SH-SY5Y (cell line): ENCODE measurements around the gene ZBTB8A.

Experiments
- GATA2 ChIP-seq: IDR thresholded peaks from 2 replicates; pipeline ENCODE4 v1.6.1; 2011; ENCODE audit warnings: mild to moderate bottlenecking, low read depth, low read length
- GATA3 ChIP-seq: IDR thresholded peaks from 2 replicates; pipeline ENCODE4 v1.6.1; 2011; ENCODE audit warnings: low read depth, mild to moderate bottlenecking, low read length, moderate library complexity

The ZBTB8A gene

DNA sequence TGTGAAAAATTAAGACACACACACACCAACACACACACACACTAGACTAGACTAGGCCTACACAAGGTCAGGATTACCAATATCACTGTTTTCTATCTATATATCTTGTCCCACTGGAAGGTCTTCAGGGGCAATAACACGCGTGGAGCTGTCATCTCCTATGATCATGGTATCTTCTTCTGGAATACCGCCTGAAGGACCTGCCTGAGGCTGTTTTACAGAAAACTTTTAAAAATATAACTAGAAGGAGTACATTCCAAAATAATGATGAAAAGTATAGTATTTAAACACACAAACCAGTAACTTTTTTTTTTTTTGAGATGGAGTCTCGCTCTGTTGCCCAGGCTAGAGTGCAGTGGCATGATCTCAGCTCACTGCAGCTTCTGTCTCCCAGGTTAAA lies 20.3 kb upstream of the ZBTB8A start:
- TF ChIP-seq GATA3, result no peak
- TF ChIP-seq GATA2, result no peak

DNA sequence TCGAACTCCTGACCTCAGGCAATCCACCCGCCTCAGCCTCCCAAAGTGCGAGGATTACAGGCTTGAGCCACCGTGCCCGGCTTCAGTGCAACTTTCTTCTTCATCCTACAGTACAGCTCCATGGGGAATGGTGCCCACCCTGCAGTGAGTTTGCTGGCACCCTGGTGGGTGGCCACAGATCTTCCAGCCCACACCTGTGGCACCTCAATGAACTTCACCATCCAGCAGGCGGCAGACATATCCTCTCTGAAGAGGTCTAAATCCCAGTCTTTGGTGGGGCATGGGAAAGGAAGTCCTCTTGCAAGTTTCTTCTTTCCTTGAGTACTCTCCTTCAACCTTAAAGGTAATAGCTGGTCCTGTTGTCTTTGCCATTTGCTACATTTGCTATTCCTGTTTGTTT lies 18.1 kb upstream of the ZBTB8A start:
- TF ChIP-seq GATA3 (no peak), GATA2 (no peak)

DNA sequence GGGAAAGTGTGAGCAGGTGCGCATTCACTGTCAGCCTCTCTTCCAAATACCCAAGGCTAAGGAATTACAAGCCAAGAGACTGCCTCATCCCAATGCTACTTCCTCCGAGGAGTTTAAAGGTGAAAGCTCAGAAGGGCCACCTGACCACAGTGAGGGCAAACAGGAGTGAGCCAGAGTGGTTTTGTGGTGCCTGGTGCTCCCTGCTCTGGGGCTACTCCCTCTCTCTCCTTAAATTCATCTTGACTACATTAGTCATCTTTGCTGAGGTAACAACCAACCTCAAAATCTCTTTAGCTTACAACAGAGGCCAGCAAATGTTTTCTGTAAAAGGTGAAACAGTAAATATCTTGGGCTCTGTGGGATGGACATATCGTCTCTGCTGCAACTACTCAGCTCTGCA lies 14.2 kb upstream of the ZBTB8A start:
- no peak for TF ChIP-seq GATA3

DNA sequence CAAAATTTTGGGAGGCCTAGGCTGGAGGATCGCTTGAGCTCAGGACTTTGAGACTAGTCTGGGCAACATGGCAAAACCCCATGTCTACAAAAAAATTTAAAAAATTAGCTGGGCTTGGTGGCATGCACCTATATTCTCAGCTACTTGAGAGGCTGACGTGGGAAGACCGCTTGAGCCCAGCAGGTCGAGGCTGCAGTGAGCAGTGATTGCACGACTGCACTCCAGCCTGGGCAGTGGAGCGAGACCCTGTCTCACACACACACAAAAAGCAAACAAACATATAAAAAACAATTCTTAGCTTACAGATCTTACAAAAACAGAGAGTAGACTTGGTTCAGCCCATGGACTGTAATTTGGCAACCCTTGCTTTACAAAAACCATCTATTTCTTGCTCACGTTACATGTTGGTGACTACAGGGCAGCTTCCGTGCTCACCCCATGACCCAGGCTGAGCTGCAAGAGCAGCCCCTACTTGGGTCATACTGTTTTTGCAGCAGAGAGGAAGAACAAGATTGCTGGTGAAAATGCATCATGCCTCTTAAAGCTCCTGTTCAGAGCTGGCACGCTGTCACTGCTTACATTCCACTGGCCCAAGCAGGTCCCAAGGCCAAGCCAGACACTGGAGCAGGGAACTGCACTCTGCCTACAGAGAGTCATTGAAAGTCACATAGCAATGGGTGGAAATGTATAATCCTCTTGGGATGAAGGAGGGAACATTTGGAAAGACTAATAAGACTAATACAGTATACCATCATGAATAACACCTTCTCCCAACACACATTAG lies 13.4 kb upstream of the ZBTB8A start:
- no peak for TF ChIP-seq GATA3
- no peak for TF ChIP-seq GATA2

DNA sequence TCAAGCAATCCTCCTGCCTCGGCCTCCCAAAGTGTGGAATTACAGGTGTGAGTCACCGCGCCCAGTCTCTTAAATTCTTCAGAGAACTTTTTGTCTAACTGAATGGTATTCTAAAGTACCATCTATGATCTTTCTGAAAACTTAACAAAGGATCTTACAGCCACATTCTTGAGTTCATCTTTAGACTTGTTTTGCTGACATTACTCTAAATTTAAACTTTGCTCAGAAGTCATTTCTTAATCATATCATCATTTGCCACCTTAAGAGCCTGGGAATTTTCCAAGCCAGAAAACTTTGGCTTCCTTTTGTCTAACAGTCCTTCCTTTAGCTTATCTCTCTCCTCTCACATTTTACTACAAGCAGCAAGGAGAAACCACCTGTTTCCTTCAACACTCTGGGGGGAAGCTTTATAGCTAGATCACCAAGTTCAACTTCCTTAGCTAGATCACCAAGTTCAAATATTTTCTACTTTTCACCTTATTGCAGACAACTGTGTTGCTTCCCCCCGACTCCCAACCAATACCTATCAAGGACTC lies 5.4 kb upstream of the ZBTB8A start:
- no peak for TF ChIP-seq GATA2
- TF ChIP-seq GATA3, result no peak

DNA sequence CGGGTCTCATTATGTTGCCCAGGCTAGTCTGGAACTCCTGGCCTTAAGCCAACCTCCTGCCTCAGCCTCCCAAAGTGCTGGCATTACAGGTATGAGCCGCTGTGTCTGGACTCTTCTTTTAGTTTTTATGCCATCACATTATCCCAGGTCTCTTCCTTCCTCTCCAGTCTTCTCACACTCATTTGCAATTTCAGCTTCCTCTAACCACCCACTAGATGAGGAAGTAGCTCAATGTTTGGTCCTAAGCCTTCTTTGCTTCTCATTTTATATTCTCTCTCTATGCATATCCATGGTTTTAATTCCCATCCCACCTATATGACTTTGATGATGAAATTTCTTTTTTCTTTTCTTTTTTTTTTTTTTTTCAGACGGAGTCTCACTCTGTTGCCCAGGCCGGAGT lies 3.1 kb upstream of the ZBTB8A start:
- TF ChIP-seq GATA3 (no peak), GATA2 (no peak)

DNA sequence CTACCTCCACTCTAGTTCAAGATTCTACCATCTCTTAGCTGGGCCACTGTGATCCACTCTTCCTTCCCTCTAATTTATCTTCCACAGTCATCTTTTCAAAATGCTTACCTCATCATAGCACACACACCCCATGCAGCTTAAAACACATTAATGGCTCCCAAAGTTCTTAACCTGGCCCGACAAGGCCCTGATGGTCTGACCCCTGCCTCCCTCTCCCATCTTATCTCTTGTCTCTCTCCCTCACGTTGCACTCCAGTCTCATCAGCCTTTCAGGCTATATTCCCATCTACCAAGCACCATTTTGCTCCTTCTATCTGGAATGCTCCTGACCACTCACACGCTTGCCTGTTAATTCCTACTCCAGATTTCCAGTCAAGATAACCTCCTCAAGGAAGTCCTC lies 2.5 kb upstream of the ZBTB8A start:
- TF ChIP-seq GATA3, result no peak
- TF ChIP-seq GATA2, result no peak

DNA sequence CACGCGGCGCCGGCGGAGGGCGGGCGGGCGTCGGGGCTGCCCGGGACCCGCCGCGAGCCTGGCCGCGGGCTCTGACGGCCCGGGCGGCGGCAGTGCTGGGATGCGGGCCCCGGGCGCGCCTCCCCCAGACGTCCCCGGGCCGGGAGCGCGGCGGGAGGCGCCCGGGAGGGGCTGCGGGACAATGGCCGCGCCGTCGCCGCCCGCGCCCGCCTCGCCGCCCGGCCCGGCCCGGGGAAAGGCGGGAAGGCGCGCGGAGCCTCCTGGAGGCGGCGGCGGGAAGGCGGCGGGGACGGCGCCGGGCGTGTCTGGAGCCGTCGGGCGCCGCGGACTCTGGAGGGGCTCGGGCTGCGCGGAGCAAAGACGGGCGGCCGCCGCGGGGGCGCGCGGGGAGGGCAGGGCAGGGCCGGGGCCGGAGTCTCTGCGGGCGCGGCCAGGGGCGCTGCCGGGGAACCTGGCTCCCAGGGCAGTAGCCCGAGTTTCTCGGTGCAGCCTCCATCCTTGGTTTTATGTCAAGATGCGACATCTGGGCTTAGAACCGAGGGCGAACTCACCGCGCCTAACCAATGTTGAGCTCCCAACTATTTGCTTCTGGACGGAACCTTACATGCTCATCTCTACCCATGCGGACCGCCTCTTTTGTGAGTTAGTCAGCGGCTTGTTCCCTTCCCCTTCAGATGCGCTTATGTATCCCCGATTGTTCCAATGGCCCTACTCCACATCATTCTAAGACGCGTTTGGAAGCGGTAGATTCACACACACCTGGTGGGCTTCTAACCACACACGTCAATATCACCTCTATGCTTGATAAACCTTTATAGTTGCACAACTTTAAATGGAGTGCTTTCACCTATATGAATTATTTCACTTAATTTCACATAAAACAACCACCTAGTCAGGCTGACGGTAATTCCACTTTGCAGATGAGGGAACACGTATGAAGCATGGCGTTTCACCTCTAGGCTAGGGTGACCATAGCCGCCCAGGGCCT lies 651 bp downstream of the ZBTB8A start:
- no peak for TF ChIP-seq GATA2
- TF ChIP-seq GATA3, result no peak

DNA sequence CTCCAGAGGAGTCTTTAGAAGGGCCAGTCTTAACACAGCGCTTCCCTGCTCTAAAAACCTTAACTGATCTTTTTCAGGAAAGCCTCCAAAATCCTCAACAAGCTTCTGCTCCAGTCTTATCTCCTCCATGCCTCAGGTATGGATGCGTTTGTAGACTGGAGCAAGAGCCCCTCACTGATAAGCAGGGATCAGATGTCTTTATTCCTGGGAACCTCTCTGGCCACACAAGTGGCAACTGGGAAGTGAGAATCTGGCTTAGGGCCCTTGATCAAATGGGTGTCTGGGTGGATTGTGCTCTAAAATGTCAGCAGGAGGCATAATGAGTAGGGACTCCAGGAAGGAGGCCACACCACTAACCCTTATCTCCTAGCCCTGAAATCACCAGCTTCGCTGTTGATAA lies 1.4 kb downstream of the ZBTB8A start:
- TF ChIP-seq GATA2 (0 out of 2 replicates have a peak, but pooled peaks have one; percentile 27), GATA3 (no peak)

DNA sequence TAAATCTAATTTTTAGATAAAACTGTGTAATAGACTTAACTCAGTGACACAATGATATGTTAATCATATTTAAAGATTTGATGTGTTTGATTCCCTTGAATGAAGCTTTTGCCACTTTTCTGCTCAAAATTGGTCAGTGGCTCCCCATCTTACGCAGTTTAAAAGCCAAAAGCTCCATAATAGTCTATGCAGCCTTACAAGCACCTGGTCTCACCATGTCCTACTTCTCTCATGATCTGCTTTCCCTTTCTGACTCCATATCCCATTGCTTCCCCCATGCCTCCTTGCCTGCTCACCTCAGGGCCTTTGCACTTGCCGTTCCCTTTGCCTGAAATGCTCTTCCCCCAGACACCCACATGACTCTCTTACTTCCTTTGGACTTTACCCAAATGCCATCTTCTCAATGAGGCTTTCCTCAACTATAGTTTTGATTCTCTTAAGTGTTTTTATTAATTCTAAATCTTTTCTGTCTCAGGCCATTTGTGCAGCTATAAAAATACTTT lies 1.9 kb downstream of the ZBTB8A start:
- no peak for TF ChIP-seq GATA2
- no peak for TF ChIP-seq GATA3

DNA sequence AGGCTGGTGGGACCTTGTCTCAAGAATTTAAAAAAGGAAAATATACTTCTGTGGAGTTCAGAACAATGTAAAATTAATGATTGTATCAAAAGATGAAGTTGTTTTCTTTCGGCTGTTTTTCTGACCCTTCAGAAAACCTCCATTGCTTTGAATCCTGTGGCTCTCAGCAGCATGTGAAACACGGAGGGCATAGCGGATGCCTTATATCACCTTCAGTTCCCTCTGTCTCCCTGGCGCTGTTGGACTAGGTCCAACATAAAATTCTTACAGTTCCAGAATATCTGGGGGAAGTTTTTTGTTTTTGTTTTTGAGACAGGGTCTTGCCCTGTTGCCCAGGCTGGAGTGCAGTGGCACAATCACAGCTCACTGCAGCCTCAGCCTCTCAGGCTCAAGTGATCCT lies 7.4 kb downstream of the ZBTB8A start:
- TF ChIP-seq GATA2 (no peak), GATA3 (no peak)

DNA sequence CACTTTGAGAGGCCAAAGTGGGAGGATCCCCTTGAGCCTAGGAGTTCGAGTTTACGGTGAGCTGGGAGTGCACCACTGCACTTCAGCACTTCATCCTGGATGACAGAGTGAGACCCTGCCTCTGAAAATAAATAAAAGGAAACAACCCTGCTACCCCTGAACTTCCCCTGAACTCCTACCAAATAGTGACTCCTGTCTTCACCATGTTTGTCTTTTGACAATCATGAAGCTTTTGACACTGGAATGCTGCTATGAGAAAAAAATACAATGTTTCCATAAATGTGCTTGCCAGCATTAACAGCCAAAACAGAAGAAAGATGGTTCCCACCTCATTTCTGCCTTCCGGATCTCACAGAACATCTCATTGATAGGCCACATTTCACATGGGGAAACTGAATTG lies 10.4 kb downstream of the ZBTB8A start:
- TF ChIP-seq GATA3, result no peak
- no peak for TF ChIP-seq GATA2

DNA sequence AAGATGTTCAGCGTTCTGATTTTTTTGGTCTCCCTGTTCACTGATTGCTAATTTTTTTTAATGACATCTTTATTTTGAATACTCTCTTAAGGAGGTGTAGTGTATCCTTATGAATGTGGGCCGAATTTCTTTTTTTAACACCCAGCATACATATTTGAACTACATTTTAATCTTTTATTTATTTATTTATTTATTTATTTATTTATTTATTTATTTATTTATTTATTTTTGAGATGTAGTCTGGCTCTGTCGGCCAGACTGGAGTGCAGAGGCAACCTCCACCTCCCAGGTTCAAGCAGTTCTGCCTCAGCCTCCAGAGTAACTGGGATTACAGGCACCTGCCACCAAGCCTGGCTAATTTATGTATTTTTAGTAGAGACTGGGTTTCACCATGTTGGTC lies 15.1 kb downstream of the ZBTB8A start:
- TF ChIP-seq GATA2 (no peak), GATA3 (no peak)

DNA sequence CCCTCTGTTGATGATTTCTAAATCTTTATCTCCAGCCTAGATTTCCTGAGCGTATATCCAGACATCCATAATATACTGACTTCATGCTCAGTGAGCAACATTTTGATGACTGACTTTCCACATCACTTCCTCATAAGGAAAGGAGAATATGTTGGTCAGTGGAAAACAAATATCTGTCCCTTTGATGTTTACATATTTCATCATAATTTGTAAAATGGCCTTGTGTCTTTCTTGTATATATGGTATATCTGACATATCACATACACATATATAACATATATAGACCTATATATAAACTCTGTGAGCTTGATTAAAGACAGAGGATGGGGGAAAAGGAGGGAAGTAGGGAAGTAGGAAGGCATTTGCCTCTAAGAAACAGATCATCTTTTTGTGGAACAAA lies 18.6 kb downstream of the ZBTB8A start:
- no peak for TF ChIP-seq GATA3
- TF ChIP-seq GATA2, result no peak
